Right lung (tissue), 5 donors: ENCODE results near the gene CHFR. TPM values are rescaled to one million over a fixed set of nuclear protein-coding genes. Genes with fewer than 3 reads are reported as not detected.
"Not testable (repeated sequence)": the region's sequence is repeated elsewhere in the genome, so short reads cannot be mapped to it uniquely, and the experiment has no call there.

Source experiments
- DNase-seq, 2 donors: peaks; one replicate each; pipeline ENCODE4 v3.0.0-alpha.2; 2013
- polyA plus RNA-seq, 5 donors: library from polyadenylated mRNA; unstranded; fragments of 120-200 nt; gene quantifications; one replicate each; pipeline versions ENCODE4 v1.2.1 to v1.2.3, GENCODE V29; 2013; ENCODE audit warnings: inconsistent platforms in 1 of 5, low replicate concordance in 1 of 5; ENCODE audit not compliant: insufficient read length in 5 of 5, insufficient read depth in 1 of 5

The CHFR gene
- polyA plus RNA-seq, 5 donors = 22.4 to 26.3 (median 24.1) TPM

- no peak for DNase-seq
Measured at GRCh38 chr12:132812631-132813305, 74.6 kb downstream of the CHFR start.

GRCh38 chr12:132809391-132809790 lies 78.0 kb downstream of the CHFR start:
- not testable (repeated sequence) for DNase-seq

GRCh38 chr12:132807295-132808092 lies 79.9 kb downstream of the CHFR start:
- no peak for DNase-seq

GRCh38 chr12:132806857-132807256 lies 80.5 kb downstream of the CHFR start:
- DNase-seq = no peak

- DNase-seq = no peak
Measured at GRCh38 chr12:132804426-132804861, 83.0 kb downstream of the CHFR start.

- DNase-seq = no peak
Measured at GRCh38 chr12:132803888-132804287, 83.5 kb downstream of the CHFR start.

- DNase-seq = no peak
Measured at GRCh38 chr12:132803125-132803524, 84.3 kb downstream of the CHFR start.

GRCh38 chr12:132801741-132802140 lies 85.7 kb downstream of the CHFR start:
- no peak for DNase-seq

- no peak for DNase-seq
Measured at GRCh38 chr12:132798836-132799235, 88.6 kb downstream of the CHFR start.

GRCh38 chr12:132797820-132798570 lies 89.4 kb downstream of the CHFR start:
- no peak for DNase-seq

- no peak for DNase-seq
Measured at GRCh38 chr12:132795847-132796246, 91.6 kb downstream of the CHFR start.

GRCh38 chr12:132791940-132792339 lies 95.5 kb downstream of the CHFR start:
- not testable (repeated sequence) for DNase-seq

- no peak for DNase-seq
Measured at GRCh38 chr12:132789099-132789471, 98.3 kb downstream of the CHFR start.

- DNase-seq = no peak
Measured at GRCh38 chr12:132788375-132789098, 98.9 kb downstream of the CHFR start.

- no peak for DNase-seq
Measured at GRCh38 chr12:132787877-132788276, 99.5 kb downstream of the CHFR start.

GRCh38 chr12:132786192-132786591 lies 101.2 kb downstream of the CHFR start:
- no peak for DNase-seq

GRCh38 chr12:132784580-132784979 lies 102.8 kb downstream of the CHFR start:
- no peak for DNase-seq

- no peak for DNase-seq
Measured at GRCh38 chr12:132783917-132784531, 103.4 kb downstream of the CHFR start.
